NCI-H2196 treated with DMSO at 0.1 percent for 48 hours (cell line): ENCODE results near the gene LRIT2.
"Not testable (repeated sequence)": the region's sequence is repeated elsewhere in the genome, so short reads cannot be mapped to it uniquely, and the experiment has no call there.

Experiments used
- DNase-seq: peaks from one replicate; lab custom pipeline; 2025; ENCODE audit not compliant: unreplicated experiment; lab: John Stamatoyannopoulos, UW

The LRIT2 gene

DNA sequence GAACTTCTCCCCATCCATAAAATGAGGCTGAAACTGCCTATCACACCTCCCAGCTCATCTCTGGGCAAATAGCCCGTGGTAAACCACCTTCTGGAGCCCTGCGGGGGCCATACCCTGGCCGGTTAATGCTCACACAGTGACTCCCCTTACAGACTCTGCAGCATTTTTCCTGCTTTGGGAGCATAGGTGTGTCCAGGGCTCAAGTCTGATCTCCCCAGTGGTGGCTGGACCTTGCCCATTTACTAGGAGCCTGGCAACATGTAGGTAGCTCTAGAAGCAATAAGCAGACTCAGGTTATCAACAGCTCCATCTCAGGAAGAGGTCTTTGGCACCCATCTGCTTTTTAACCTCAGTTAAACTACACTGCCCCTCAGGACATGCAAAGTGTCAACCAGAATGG lies 36.5 kb downstream of the LRIT2 start:
- no peak for DNase-seq

GRCh38 chr10:84185526-84186175 lies 39.7 kb downstream of the LRIT2 start:
- no peak for DNase-seq

DNA sequence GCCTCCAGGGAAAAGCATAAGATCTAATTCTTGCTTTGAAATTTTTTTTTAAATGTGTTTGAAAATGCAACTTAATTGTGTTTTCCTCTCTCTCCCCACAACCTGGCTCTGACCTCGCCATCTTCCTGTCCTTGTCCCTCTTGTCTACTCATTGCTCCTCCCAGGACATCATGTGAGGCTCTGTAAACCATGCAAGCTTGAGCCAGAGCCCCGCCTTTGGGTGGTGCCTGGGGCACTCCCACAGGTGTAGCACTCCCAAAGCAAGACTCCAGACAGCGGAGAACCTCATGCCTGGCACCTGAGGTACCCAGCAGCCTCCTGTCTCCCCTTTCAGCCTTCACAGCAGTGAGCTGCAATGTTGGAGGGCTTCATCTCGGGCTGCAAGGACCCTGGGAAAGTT lies 40.8 kb downstream of the LRIT2 start:
- no peak for DNase-seq

GRCh38 chr10:84181631-84182030 lies 43.7 kb downstream of the LRIT2 start:
- no peak for DNase-seq

GRCh38 chr10:84180386-84180785 lies 45.0 kb downstream of the LRIT2 start:
- not testable (repeated sequence) for DNase-seq

DNA sequence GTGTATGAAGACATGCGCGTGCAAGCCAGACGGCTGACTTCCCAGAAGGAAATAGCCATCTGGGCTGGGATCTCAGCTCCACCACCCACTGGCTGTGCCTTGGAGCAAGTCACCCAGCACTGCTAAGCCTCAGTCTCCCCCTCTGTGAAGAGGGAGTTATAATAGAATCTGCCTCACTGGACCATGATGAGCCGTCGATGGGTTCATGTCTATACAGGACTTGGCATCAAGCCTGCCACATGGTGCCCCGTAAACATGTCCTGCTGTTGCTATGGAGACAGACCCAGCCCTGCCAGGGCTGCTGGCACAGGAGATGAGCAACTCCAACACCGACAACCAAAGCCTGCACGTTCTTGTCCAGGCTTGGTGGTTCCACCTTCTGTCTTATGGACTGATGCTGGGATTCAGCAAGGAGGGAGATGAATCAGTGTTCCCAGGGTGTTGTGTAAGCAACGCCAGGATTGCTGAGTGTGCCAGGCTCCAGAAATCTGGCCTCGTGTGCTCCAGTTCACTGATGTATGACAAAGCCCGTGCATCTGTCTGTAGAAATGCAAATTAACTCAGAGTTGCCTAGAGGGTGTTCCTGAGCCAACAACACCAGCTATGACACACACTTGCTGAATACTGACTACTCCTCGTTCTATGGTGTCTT lies 46.2 kb downstream of the LRIT2 start:
- peak; percentile 34 for DNase-seq

- no peak for DNase-seq
Measured at GRCh38 chr10:84178160-84178609, 47.2 kb downstream of the LRIT2 start.

DNA sequence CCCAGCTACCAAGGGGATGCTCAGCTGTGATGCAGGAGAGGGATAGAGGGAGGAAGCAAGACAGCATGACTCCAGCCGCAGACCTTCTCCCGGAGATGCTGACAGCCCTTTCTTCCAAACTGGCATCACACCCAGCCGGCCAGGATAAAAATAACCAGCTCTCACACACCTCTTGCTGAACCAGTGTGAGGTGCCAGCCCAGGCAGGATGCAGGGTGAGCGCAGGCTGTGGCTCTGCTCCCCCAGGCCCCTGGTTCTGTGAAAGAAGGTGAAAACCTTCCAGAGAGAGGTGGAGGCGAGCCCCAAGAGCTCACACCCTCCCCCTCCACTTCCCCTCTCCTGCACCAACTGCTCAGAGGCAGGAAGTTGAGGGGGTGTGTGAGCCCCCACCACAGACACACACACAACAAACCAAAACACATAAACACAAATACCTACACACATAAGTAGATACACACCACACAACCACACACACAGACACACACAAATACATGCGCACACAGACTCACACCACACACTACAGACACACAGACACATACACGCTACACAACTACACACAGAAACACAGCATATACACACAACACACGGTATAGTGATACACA lies 47.7 kb downstream of the LRIT2 start:
- no peak for DNase-seq

- no peak for DNase-seq
Measured at GRCh38 chr10:84176836-84177474, 48.4 kb downstream of the LRIT2 start.

DNA sequence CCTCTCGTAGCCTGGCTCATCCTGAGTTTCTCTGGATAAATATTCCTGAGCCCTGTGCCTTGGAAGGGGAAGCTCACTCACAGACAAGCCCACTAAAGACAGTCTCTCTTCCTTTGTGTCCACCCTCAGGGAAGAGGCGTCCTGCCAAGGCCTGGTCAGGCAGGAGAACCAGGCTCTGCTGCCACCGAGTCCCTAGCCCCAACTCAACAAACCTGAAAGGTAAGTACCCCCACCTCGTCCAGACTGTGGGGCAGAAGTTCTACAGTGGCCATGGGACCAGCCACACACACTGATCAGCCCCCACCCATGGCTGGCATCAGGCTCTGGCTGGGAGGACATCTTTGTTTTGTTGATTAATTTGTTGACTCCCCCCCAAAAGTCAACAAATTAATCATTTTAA lies 49.0 kb downstream of the LRIT2 start:
- no peak for DNase-seq

DNA sequence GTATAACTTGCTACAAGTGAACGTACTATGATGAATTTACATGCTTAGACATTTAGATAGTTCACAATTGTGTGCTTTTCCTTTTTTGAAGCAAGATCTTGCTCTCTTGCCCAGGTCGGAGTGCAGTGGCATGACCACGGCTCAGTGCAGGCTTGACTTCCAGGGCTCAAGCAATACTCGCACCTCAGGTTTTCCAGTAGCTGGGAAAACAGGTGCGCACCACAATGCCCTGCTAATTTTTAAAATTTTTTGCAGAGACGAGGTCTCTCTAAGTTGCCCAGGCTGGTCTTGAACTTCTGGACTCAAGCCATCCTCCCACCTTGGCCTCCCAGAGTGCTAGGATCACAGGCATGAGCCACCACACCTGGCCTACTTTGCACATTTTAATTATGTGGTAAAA lies 49.9 kb downstream of the LRIT2 start:
- DNase-seq = no peak

DNA sequence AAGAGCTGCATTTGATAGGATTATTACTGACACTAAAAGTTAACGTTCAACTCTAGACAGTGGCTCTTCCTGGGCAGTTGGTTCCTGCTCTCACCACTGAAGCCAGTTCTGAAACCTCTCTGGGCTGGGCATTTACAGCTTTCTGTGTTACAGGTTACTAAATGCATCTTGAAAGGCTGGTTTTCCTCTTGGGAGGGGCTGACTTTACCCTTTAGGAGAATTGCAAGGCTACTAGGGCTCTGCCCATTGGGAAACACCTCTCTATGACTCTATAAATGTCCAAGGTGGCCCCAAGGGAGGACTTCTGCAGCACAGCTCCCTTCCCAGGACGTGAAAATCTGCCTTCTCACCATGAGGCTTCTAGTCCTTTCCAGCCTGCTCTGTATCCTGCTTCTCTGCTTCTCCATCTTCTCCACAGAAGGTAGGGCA lies 51.8 kb downstream of the LRIT2 start, which contains the start of gene GPR15LG:
GPR15LG (plus strand) TSS at position 301 of the 429 bp plus-strand sequence; CDS start at position 352, 51 bp downstream.
- no peak for DNase-seq

- DNase-seq = no peak
Measured at GRCh38 chr10:84172467-84173356, 52.6 kb downstream of the LRIT2 start.

DNA sequence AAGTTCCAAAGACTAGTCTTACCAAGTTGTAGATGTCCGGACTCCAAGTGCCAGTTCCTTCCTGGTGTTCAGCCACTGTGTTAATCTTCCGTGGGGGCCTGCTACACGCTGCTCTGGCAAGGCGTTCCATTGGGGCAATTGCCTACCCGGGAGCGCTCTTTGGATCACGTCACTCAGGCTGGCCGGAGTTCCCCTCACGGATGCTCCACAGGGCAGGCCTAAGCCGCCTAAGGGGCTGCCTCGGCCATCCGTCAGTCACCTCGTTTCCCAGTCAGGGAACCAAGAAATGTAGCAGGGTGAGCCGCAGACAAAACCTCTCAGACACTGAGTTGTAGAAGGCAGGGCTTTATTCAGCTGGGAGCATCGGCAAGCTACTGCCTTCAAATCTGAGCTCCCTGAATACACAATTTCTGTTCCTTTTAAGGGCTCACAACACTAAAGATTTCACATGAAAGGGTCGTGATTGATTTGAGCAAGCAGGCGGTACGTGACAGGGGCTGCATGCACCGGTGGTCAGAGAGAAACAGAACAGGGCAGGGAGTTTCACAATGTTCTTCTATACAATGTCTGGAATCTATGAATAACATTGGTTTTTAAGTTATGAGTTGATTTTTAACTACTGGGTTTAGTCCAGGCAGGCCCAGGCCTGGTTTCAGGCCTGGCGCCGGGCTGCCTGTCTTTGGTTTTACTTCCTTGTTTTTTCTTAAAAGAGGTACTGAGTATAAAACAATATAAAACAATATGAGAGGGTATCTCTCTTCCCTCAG lies 53.5 kb downstream of the LRIT2 start:
- not testable (repeated sequence) for DNase-seq

DNA sequence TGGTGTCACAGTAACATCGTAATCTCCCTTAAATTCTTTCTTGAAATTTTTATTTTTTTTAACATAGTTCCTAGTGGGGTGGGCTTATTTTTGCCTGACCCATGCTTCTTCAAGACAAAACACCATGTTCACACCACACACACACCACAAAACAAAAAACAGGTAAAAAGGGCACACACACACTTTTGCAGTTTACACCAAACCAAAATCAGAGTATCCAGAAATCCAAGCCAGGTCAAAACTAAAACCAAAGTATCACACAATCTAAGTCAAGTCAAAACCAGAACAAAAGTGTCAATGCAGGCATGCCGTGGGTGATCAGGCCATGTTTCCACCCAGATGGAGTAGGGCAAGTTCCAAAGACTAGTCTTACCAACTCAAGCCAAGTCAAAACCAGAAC lies 54.1 kb downstream of the LRIT2 start:
- not testable (repeated sequence) for DNase-seq
